ENCODE results near the gene ENTREP1.

Gene ENTREP1

DNA sequence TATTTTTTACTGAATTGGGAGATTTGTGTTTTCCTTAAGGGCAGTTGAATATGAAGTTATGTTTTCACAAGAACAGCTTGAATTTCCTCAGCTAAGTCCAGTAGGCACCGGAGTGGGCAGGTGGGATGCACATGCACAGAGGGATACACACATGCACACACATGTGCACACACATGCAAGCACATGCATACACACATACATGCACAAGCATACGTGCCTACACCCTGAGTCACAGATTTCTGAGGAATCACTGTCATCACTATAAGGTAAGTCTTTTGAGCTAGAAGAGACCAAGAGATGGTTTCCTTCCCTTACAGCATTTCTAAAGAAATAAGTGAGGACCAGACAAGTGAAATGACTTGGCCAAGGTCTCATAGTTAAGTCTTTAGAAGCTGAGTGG, 8.7 kb downstream of the ENTREP1 start:
- no peaks in the 10 kb centered on the region for H3K36me3 ChIP-seq
- DNase-seq = no peak
- TF ChIP-seq, protein P1, sequence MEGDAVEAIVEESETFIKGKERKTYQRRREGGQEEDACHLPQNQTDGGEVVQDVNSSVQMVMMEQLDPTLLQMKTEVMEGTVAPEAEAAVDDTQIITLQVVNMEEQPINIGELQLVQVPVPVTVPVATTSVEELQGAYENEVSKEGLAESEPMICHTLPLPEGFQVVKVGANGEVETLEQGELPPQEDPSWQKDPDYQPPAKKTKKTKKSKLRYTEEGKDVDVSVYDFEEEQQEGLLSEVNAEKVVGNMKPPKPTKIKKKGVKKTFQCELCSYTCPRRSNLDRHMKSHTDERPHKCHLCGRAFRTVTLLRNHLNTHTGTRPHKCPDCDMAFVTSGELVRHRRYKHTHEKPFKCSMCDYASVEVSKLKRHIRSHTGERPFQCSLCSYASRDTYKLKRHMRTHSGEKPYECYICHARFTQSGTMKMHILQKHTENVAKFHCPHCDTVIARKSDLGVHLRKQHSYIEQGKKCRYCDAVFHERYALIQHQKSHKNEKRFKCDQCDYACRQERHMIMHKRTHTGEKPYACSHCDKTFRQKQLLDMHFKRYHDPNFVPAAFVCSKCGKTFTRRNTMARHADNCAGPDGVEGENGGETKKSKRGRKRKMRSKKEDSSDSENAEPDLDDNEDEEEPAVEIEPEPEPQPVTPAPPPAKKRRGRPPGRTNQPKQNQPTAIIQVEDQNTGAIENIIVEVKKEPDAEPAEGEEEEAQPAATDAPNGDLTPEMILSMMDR (IDR thresholded peaks at IDR 0.05; ENCODE audit: low read depth, low read length) = no peak
- peaks cover 9% of the 10 kb centered on the region for H3K27me3 ChIP-seq (ENCODE audit: insufficient read depth, low read depth, severe bottlenecking)
- no peaks in the 10 kb centered on the region for H3K9me3 ChIP-seq (ENCODE audit: severe bottlenecking)
- H3K27ac ChIP-seq = no peak overlapping the region
- no peak overlapping the region for H3K4me3 ChIP-seq (ENCODE audit: low read depth, low read length)

DNA sequence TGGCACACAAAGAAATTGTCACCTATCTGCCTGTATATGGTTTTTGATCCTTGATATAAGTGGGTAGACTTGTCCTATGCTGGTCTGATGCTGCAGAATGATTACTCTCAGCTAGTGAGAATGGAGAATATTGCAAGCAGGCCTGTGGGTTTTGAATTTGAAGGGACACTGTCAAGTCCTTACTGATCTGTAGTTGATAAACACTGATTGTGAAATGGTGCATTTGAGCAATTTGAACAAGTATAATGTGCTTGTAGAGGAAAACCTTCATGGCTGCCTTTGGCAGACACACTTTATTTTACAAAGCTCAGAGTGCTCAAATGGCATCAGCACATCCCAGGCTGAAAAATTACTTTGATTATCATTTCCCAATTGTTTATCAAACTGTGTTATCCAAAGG, 9.3 kb downstream of the ENTREP1 start:
- no peaks in the 10 kb centered on the region for H3K36me3 ChIP-seq
- H3K4me3 ChIP-seq (ENCODE audit: low read depth, low read length) = no peak overlapping the region
- peaks cover 9% of the 10 kb centered on the region for H3K27me3 ChIP-seq (ENCODE audit: insufficient read depth, low read depth, severe bottlenecking)
- no peak for DNase-seq
- TF ChIP-seq, protein P1 (IDR thresholded peaks at IDR 0.05; ENCODE audit: low read depth, low read length) = no peak
- H3K9me3 ChIP-seq (ENCODE audit: severe bottlenecking) = no peaks in the 10 kb centered on the region
- no peak overlapping the region for H3K27ac ChIP-seq

DNA sequence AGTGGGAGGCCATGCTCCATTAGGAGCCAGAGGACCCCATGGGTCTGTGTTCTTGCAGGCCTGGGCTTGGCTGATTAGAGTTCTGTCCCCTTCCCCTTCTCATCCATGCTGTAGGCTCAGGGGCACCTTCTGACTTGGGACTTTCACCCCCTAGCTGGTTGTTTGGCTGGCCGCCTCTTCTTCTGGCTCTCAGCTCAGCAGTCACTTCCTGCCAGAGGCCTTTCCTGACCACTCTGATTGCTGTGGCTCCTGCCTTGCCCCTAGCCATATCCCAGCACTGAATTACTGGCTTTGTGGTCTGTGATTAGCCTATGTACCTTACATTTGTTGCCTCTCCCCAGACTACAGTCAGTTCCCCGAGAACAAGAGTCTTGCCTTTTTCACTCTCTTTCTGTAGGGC, 14.6 kb downstream of the ENTREP1 start:
- Histone ChIP-seq H3K4me3 (ENCODE audit: low read depth, low read length) (no peak overlapping the region), H3K36me3 (no peaks in the 10 kb centered on the region), H3K9me3 (ENCODE audit: severe bottlenecking) (no peaks in the 10 kb centered on the region), H3K27me3 (ENCODE audit: insufficient read depth, low read depth, severe bottlenecking) (no peaks in the 10 kb centered on the region), H3K27ac (no peak overlapping the region)
- TF ChIP-seq, protein P1 (IDR thresholded peaks at IDR 0.05; ENCODE audit: low read depth, low read length) = no peak
- DNase-seq = no peak

DNA sequence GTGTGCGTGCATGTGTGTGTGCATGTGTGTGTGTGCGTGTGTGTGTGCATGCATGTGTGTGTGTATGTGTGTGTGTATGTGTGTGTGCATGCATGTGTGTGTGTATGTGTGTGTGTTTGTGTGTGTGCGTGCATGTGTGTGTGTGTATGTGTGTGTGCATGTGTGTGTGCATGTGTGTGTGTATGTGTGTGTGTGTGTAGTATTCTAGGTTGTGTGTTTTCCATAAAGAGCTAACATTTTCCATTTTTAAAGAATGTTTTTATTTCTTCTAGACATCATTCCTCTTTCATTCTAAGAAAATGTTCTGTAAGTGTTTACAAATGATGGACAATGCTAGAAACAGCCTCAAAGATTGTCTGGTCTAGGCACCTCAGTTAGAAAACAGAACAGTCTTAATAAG, 15.6 kb downstream of the ENTREP1 start:
- Histone ChIP-seq H3K4me3 (ENCODE audit: low read depth, low read length) (no peak overlapping the region), H3K27ac (no peak overlapping the region), H3K27me3 (ENCODE audit: insufficient read depth, low read depth, severe bottlenecking) (no peaks in the 10 kb centered on the region), H3K36me3 (no peaks in the 10 kb centered on the region), H3K9me3 (ENCODE audit: severe bottlenecking) (no peaks in the 10 kb centered on the region)
- no peak for DNase-seq
- TF ChIP-seq, protein P1 (IDR thresholded peaks at IDR 0.05; ENCODE audit: low read depth, low read length) = no peak

DNA sequence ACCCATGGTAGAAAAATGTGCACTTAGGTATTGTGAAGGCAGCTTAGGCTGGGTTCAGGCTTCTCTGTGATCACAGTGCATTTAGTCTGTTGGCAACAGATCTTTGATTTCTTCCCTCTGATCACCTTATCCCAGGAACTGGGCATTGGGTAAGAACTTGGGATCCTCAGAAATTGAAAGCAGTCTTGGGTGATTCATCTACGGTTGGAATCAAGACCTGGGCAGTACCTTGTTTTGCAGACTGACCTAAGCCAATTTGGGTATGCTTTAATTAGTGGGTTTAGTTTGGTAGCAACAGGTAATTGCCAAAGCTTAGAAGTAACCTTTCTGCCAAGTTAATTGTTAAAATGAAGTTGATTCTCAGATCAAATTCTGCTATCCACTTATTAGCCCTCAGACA, 17.8 kb downstream of the ENTREP1 start:
- Histone ChIP-seq H3K27me3 (ENCODE audit: insufficient read depth, low read depth, severe bottlenecking) (no peaks in the 10 kb centered on the region), H3K4me3 (ENCODE audit: low read depth, low read length) (no peak overlapping the region), H3K36me3 (no peaks in the 10 kb centered on the region), H3K9me3 (ENCODE audit: severe bottlenecking) (no peaks in the 10 kb centered on the region), H3K27ac (no peak overlapping the region)
- no peak for DNase-seq
- TF ChIP-seq, protein P1 (IDR thresholded peaks at IDR 0.05; ENCODE audit: low read depth, low read length) = no peak

DNA sequence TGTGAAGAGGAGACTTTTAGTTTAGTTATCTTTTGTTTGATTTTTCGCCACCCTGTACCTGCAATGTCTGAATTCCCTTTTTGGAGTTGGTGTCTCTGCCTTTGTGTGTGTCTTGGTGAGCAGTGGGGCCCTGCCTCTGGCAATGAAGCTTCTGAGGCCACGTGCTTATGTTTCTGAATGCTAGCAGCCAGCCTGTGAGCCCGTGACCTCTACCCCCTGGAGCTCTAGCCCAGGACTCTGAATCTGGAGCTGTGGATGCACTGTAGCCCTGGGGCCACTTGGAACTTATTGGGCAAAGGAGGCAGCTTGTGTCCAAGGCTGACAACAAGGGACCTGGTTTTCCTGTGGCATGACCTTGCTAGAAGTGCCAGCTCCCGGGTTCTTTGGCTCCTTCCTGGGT, 19.4 kb downstream of the ENTREP1 start:
- H3K4me3 ChIP-seq (ENCODE audit: low read depth, low read length) = no peak overlapping the region
- no peak overlapping the region for H3K27ac ChIP-seq
- no peaks in the 10 kb centered on the region for H3K9me3 ChIP-seq (ENCODE audit: severe bottlenecking)
- DNase-seq = no peak
- TF ChIP-seq, protein P1 (IDR thresholded peaks at IDR 0.05; ENCODE audit: low read depth, low read length) = no peak
- no peaks in the 10 kb centered on the region for H3K36me3 ChIP-seq
- H3K27me3 ChIP-seq (ENCODE audit: insufficient read depth, low read depth, severe bottlenecking) = no peaks in the 10 kb centered on the region

Measured in WERI-Rb-1 (cell line).